Measurements from ENCODE around the gene PWP2.
"Not testable (repeated sequence)": the region's sequence is repeated elsewhere in the genome, so short reads cannot be mapped to it uniquely, and the experiment has no call there.

PWP2 gene

GRCh38 chr21:44139787-44140551, 32.8 kb downstream of the PWP2 start:
- DNase-seq, result not testable (repeated sequence)

- not testable (repeated sequence) for DNase-seq
These were observed 33.3 kb downstream of the PWP2 start for GRCh38 chr21:44140552-44140932.

- DNase-seq, result not testable (repeated sequence)
These were observed 35.3 kb downstream of the PWP2 start for GRCh38 chr21:44142470-44142869.

- DNase-seq, result not testable (repeated sequence)
These were observed 36.2 kb downstream of the PWP2 start for GRCh38 chr21:44143380-44143779.

- not testable (repeated sequence) for DNase-seq
These were observed 36.8 kb downstream of the PWP2 start for GRCh38 chr21:44143996-44144395.

DNA sequence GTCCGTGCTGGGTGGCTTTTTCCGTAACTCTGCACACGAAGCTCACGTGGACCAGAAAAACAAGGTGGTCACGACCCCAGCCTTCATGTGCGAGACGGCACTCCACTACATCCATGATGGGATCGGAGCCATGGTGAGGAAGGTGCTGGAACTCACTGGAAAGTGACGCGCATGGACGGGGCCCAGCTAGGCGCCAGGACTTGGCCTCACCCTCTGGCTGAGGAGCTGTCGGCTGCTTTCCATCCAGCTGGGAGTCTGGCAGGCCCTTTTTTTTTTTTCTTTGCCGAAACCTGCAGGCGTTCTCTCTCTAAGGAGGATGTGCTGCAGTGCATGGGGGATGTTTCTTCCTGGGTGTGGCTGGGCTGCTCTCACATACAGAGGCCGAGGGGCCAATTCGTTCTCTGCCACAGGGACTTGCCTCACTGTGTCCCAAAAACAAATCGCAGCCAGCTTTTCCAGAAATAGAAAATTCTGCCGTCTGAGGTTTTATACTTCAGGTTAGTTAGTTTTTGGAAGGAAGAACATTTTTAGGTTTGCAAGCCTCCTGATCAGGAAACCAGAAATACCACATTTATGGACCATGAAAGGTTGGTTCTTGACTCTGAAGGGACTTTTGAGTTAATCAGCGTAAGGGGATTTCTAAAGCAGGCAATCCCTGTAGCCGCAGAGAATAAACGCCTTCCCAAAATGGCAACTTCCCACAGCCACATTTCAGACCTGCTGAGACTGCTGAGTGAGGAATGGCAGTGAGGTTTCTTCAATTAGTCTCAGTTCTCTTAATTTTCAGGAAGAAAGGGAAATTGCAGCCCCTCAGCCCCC, 37.8 kb downstream of the PWP2 start:
- DNase-seq, result not testable (repeated sequence)

DNA sequence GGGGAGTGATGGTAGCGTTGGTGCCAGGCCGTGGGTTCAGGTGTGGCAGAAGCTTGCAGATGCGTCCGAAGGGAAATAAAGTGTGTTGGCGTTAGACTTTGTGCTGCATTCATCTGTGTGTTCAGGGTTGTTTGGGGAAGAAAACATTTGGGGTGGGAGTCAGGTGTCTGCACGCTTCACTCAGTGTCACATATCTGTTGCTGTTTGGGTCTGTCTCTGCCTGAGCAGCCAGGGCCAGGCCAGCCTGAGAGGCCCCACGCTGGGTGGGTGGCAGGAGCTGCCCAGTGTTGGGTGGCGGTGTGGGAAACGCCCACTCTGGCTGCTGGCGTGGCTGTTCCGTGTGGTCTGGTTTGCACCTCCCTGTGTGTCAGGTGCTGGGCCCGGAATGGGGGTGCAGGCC, 38.4 kb downstream of the PWP2 start:
- not testable (repeated sequence) for DNase-seq

DNA sequence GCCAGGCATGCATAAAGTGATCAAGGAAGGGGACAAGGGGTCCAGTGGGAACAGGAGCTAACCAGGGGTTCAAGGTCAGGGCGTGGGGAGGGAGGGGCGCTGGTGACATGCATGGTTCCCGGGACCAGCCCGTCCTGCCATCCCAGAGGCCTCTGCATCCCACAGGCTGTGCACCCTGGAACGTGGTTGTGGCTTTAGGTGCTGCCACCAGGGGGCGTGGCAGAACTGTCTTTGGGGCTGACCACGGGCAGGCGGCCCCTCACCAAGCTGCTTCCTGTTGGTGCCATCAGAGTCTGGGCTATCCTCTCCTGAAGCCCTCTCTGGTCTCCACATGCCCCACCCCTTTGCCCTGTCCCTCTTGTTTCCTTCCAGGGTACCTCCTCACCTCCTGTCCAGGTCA, 39.9 kb downstream of the PWP2 start:
- DNase-seq, result not testable (repeated sequence)

DNA sequence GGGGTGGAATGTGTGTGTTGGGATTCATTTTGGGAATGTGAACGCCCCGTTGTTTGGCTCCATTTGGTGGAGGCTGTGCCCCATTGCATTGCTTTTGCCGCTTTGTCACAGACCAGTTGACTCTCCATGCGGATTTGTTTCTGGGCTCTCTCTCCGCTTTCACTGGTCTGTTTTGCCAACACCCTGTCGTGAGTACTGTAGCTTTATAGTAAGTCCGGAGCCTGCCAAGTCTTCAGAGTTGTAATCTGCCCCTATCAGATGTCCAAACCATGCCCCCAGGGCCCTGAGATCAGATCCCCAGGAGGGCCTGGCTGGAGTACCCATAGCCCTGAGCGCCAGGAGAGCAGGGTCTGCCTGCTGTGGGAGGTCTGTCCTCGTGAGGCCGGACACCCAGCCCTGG, 43.1 kb downstream of the PWP2 start:
- DNase-seq, result not testable (repeated sequence)

DNA sequence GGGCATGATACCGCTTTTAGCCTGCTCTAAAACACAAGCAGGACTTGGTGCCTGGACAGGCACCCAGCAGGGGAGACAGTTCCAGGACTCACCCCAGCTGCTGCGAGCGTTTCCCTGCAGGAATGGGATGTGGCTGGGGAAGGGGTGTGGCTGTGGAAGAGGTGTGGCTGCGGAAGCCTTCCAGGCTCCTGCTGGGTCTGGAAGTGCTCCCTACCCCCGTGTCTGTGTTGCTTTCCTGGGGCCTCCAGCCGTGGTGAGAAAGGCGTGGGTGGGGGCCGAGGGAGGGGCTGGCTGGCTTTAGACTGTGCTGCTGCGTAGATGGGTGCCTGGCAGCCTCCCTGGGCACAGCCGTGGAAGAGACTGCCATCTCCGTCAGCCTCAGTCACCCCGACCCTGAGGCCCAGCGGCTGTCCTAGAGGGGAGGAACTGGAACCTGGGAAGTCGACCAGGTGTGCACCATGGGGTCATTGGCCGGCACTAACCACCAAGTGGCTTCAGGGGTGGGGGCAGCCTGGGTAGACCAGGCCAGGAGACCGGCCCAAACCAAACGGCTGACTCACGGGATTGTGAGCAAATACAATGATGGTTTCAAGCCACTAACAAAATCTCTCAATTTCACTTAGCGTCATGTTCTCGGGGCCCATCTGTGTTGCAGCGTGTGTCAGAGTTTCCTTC, 46.2 kb downstream of the PWP2 start:
- not testable (repeated sequence) for DNase-seq

GRCh38 chr21:44153889-44154228, 46.7 kb downstream of the PWP2 start:
- DNase-seq, result not testable (repeated sequence)

GRCh38 chr21:44154816-44155230, 47.6 kb downstream of the PWP2 start:
- DNase-seq, result not testable (repeated sequence)

GRCh38 chr21:44155231-44155993, 48.2 kb downstream of the PWP2 start:
- DNase-seq, result not testable (repeated sequence)

GRCh38 chr21:44155994-44156380, 48.8 kb downstream of the PWP2 start:
- DNase-seq, result not testable (repeated sequence)

- DNase-seq, result not testable (repeated sequence)
These were observed 50.4 kb downstream of the PWP2 start for GRCh38 chr21:44157439-44158081.

DNA sequence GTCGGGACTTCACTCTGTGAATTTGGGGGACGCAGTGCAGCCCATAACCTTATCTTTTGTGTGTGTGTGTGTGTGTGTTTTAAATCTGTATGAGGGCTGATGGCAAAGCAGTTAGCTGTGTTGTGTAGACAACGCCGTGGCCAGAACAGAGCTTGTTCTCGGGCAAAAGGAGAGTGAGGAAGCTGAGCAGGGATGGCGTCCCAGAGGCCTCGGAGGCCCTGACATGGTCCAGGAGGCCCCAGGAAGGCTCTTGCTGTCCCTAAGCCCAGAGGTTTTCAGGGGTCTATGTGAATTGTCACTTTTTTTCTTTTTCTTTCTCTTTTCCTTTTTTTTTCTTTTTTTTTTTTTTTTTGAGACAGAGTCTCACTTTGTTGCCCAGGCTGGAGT, 50.9 kb downstream of the PWP2 start:
- not testable (repeated sequence) for DNase-seq

DNA sequence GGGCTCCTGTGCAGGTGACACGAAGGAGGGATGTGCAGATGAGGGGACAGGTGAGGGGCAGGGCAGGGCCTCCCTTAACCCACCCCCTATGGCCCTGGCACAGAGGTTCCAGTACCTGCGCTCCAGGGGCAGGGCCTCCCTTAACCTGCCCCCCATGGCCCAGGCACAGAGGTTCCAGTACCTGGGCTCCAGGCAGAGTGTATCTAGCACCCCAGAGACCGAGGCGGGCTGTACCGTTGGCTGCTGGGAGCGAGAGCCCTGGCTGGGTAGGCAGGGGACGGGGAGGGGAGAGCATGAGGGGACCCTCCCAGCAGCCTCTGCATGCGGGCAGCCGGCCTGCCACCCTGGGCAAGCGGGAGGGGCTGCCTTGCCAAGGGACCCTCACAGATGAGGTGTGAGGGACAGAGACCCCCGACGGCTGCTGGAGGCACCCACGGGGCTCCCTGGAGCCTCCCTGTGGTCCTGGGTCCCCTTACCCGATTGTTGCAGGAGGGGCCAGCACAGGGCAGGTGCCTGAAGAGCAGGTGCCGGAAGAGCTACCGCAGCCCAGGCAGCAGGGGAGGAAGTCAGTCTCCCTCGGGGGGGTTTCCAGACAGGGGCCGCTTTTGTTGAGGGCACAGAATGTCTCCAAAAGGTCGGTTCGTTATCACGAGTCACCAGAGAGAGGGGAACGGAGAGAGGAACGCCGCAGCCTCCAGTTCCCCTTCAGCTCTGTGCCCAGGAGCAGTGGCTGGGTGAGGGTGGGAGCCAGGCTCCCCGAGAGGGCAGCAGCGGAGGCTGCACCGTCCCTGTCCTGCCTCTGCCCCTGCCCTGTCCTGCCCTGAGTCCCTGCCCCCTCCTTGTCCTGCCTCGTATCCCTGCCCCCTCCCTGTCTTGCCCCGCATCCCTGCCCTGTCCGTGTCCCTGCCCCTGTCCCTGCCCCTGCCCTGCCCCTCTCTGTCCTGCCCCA, 52.4 kb downstream of the PWP2 start:
- not testable (repeated sequence) for DNase-seq

DNA sequence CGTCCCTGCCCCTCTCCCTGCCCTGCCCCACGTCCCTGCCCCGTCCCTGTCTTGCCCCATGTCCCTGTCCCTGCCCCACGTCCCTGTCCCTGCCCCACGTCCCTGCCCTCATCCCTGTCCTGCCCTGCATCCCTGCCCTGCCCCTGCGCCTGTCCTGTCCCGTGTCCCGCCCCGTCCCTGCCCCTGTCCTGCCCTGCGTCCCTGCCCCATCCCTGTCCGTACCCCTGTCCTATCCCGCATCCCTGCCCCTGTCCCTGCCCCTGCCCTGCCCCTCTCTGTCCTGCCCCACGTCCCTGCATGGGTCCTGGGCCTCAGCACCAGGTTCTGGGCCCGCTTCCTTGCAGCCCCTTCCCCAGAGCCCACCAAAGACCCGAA, 53.1 kb downstream of the PWP2 start:
- DNase-seq, result not testable (repeated sequence)

- not testable (repeated sequence) for DNase-seq
These were observed 53.6 kb downstream of the PWP2 start for GRCh38 chr21:44160821-44161220.

GRCh38 chr21:44163167-44163653, 56.0 kb downstream of the PWP2 start:
- not testable (repeated sequence) for DNase-seq

GRCh38 chr21:44165933-44166332, 58.7 kb downstream of the PWP2 start:
- not testable (repeated sequence) for DNase-seq
